GM23338 (cell line): ENCODE data around the gene ECE2. TPM values are rescaled to one million over a fixed set of nuclear protein-coding genes. Genes with fewer than 3 reads are reported as not detected.

ENCODE experiments used
- ATAC-seq: fragments of 200-7000 bp; cut with Tn5 transposase; 3 replicates; pipeline ENCODE4 v1.9.1; 2020
- DNase-seq: peaks from one replicate; pipeline ENCODE4 v3.0.0-alpha.2; 2015; ENCODE audit warnings: low spot score
- H2AFZ ChIP-seq: fragments of 200-600 bp; sonication (generic); 2 replicates; pipeline ENCODE4 v1.8.0; 2016; ENCODE audit warnings: antibody characterized with exemption, mild to moderate bottlenecking, moderate library complexity
- H3F3A ChIP-seq: fragments of 200-600 bp; sonication (generic); replicated peaks from 2 replicates; pipeline ENCODE4 v1.8.0; 2017; ENCODE audit warnings: antibody characterized with exemption, mixed run types, low read depth
- H3K27ac ChIP-seq: fragments of 200-600 bp; sonication (generic); 2 replicates; pipeline ENCODE4 v1.6.1; 2016; ENCODE audit warnings: low read depth
- H3K27me3 ChIP-seq: fragments of 200-600 bp; sonication (generic); 2 replicates; pipeline ENCODE4 v1.8.0; 2016; ENCODE audit warnings: mild to moderate bottlenecking, mixed run types, moderate library complexity; ENCODE audit not compliant: insufficient read depth
- H3K36me3 ChIP-seq: fragments of 200-600 bp; sonication (generic); 2 replicates; pipeline ENCODE4 v1.8.0; 2016; ENCODE audit warnings: mild to moderate bottlenecking; ENCODE audit not compliant: insufficient read depth
- H3K4me1 ChIP-seq: fragments of 200-600 bp; sonication (generic); 2 replicates; pipeline ENCODE4 v1.8.0; 2016; ENCODE audit warnings: mild to moderate bottlenecking, moderate library complexity; ENCODE audit not compliant: insufficient read depth
- H3K4me2 ChIP-seq: fragments of 200-600 bp; sonication (generic); 2 replicates; pipeline ENCODE4 v1.7.1; 2017; ENCODE audit warnings: mixed run types
- H3K4me3 ChIP-seq: fragments of 200-600 bp; sonication (generic); 2 replicates; pipeline ENCODE4 v1.6.1; 2016; ENCODE audit warnings: mixed run types
- H3K79me2 ChIP-seq: fragments of 200-600 bp; sonication (generic); replicated peaks from 2 replicates; pipeline ENCODE4 v1.8.0; 2017; ENCODE audit warnings: mild to moderate bottlenecking; ENCODE audit not compliant: insufficient read depth
- H3K9me2 ChIP-seq: fragments of 200-600 bp; sonication (generic); 2 replicates; pipeline ENCODE4 v1.8.0; 2017; ENCODE audit not compliant: insufficient read depth
- H4K20me1 ChIP-seq: fragments of 200-600 bp; sonication (generic); replicated peaks from 2 replicates; pipeline ENCODE4 v1.8.0; 2017; ENCODE audit warnings: mild to moderate bottlenecking; ENCODE audit not compliant: insufficient read depth
- H3K27ac Mint-ChIP-seq: 2 replicates; pipeline ENCODE4 v1.8.0; 2020; ENCODE audit warnings: inconsistent platforms, mild to moderate bottlenecking, moderate library complexity, mixed read lengths
- H3K27me3 Mint-ChIP-seq: 3 replicates; pipeline ENCODE4 v1.8.0; 2022; ENCODE audit warnings: low read depth, mild to moderate bottlenecking, moderate library complexity, mixed read lengths, inconsistent platforms; ENCODE audit not compliant: insufficient read depth, poor library complexity
- H3K36me3 Mint-ChIP-seq: 3 replicates; pipeline ENCODE4 v1.8.0; 2021; ENCODE audit warnings: low read depth, mild to moderate bottlenecking, inconsistent platforms, moderate library complexity, mixed read lengths
- H3K4me1 Mint-ChIP-seq: 3 replicates; pipeline ENCODE4 v1.8.0; 2020; ENCODE audit warnings: mild to moderate bottlenecking, inconsistent platforms, mixed read lengths
- H3K4me3 Mint-ChIP-seq: 3 replicates; pipeline ENCODE4 v1.8.0; 2021; ENCODE audit warnings: moderate library complexity, mild to moderate bottlenecking, inconsistent platforms, mixed read lengths
- H3K9me3 Mint-ChIP-seq: 3 replicates; pipeline ENCODE4 v1.8.0; 2020; ENCODE audit warnings: moderate library complexity, mild to moderate bottlenecking, inconsistent platforms, mixed read lengths
- CREB1 ChIP-seq: fragments of 250-450 bp; sonication (Bioruptor Pico); IDR thresholded peaks from 2 replicates; pipeline ENCODE4 v1.5.0; 2020; ENCODE audit warnings: low read depth, mild to moderate bottlenecking, moderate library complexity
- EZH2 ChIP-seq: fragments of 200-600 bp; sonication (generic); IDR thresholded peaks from one replicate; pipeline ENCODE4 v1.8.0; 2017; ENCODE audit warnings: antibody characterized with exemption, mild to moderate bottlenecking, low read depth; ENCODE audit not compliant: unreplicated experiment
- JUNB ChIP-seq: IDR thresholded peaks from one replicate; pipeline ENCODE4 v1.6.1; 2016; ENCODE audit warnings: antibody characterized with exemption; ENCODE audit not compliant: unreplicated experiment
- NANOG ChIP-seq: IDR thresholded peaks from 2 replicates; pipeline ENCODE4 v1.6.1; 2016; ENCODE audit warnings: antibody characterized with exemption, borderline replicate concordance
- STAT1 ChIP-seq: IDR thresholded peaks from one replicate; pipeline ENCODE4 v1.6.1; 2016; ENCODE audit warnings: antibody characterized with exemption; ENCODE audit not compliant: unreplicated experiment
- ZNF114 ChIP-seq: fragments of 250-450 bp; sonication (Bioruptor Pico); IDR thresholded peaks from 2 replicates; pipeline ENCODE4 v1.5.0; 2020; ENCODE audit warnings: mild to moderate bottlenecking, moderate library complexity
- ZNF331 ChIP-seq: fragments of 250-450 bp; sonication (Bioruptor Pico); IDR thresholded peaks from 2 replicates; pipeline ENCODE4 v1.5.0; 2020; ENCODE audit warnings: low read depth, mild to moderate bottlenecking, moderate library complexity
- polyA plus RNA-seq: library from polyadenylated mRNA; unstranded; fragments of >200 nt; fragmentation: Nextera tagmentation; extraction: Ambion mirVana; gene quantifications from 2 replicates; pipeline ENCODE4 v1.2.1, GENCODE V29; 2016
- total RNA-seq: library from RNA; depleted of rRNA; stranded (reverse); fragments of >200 nt; shearing (Covaris generic); gene quantifications from 2 replicates; pipeline ENCODE4 v1.2.3, GENCODE V29; 2014
- TF ChIP-seq, protein P1 (sequence below), 2 experiments: fragments of 200-600 bp in 1 of 2; sonication (generic) in 1 of 2; conservative IDR thresholded peaks; 2 replicates each; pipeline versions ENCODE4 v1.5.1 to v1.6.1; 2016 to 2017; ENCODE audit warnings: antibody characterized with exemption in 2 of 2, low read depth in 2 of 2, mild to moderate bottlenecking in 2 of 2, moderate library complexity in 1 of 2
- TF ChIP-seq, protein P2 (sequence below): IDR thresholded peaks from 2 replicates; pipeline ENCODE4 v1.6.1; 2016; ENCODE audit warnings: antibody characterized with exemption
- TF ChIP-seq, protein P3 (sequence below): IDR thresholded peaks from one replicate; pipeline ENCODE4 v1.6.1; 2018; ENCODE audit warnings: antibody characterized with exemption; ENCODE audit not compliant: unreplicated experiment

ECE2 gene
- total and polyA plus RNA-seq, 2 experiments from 2014 or later, result 0.24 to 0.48 TPM

- DNase-seq, result no peak
- TF ChIP-seq NANOG (no peak), CREB1 (no peak), ZNF331 (no peak), JUNB (no peak), EZH2 (no peak)
- TF ChIP-seq, protein P1, sequence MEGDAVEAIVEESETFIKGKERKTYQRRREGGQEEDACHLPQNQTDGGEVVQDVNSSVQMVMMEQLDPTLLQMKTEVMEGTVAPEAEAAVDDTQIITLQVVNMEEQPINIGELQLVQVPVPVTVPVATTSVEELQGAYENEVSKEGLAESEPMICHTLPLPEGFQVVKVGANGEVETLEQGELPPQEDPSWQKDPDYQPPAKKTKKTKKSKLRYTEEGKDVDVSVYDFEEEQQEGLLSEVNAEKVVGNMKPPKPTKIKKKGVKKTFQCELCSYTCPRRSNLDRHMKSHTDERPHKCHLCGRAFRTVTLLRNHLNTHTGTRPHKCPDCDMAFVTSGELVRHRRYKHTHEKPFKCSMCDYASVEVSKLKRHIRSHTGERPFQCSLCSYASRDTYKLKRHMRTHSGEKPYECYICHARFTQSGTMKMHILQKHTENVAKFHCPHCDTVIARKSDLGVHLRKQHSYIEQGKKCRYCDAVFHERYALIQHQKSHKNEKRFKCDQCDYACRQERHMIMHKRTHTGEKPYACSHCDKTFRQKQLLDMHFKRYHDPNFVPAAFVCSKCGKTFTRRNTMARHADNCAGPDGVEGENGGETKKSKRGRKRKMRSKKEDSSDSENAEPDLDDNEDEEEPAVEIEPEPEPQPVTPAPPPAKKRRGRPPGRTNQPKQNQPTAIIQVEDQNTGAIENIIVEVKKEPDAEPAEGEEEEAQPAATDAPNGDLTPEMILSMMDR (conservative IDR thresholded peaks at IDR 0.05; ENCODE audit: low read depth in 2 of 2), result peak; percentile 33 to 36; a peak in 3 of 4 replicates
- TF ChIP-seq, protein P2, sequence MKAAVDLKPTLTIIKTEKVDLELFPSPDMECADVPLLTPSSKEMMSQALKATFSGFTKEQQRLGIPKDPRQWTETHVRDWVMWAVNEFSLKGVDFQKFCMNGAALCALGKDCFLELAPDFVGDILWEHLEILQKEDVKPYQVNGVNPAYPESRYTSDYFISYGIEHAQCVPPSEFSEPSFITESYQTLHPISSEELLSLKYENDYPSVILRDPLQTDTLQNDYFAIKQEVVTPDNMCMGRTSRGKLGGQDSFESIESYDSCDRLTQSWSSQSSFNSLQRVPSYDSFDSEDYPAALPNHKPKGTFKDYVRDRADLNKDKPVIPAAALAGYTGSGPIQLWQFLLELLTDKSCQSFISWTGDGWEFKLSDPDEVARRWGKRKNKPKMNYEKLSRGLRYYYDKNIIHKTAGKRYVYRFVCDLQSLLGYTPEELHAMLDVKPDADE, result no peak
- TF ChIP-seq, protein P3, sequence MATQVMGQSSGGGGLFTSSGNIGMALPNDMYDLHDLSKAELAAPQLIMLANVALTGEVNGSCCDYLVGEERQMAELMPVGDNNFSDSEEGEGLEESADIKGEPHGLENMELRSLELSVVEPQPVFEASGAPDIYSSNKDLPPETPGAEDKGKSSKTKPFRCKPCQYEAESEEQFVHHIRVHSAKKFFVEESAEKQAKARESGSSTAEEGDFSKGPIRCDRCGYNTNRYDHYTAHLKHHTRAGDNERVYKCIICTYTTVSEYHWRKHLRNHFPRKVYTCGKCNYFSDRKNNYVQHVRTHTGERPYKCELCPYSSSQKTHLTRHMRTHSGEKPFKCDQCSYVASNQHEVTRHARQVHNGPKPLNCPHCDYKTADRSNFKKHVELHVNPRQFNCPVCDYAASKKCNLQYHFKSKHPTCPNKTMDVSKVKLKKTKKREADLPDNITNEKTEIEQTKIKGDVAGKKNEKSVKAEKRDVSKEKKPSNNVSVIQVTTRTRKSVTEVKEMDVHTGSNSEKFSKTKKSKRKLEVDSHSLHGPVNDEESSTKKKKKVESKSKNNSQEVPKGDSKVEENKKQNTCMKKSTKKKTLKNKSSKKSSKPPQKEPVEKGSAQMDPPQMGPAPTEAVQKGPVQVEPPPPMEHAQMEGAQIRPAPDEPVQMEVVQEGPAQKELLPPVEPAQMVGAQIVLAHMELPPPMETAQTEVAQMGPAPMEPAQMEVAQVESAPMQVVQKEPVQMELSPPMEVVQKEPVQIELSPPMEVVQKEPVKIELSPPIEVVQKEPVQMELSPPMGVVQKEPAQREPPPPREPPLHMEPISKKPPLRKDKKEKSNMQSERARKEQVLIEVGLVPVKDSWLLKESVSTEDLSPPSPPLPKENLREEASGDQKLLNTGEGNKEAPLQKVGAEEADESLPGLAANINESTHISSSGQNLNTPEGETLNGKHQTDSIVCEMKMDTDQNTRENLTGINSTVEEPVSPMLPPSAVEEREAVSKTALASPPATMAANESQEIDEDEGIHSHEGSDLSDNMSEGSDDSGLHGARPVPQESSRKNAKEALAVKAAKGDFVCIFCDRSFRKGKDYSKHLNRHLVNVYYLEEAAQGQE, result no peak
- peaks cover 15% of the 10 kb centered on the region for H3F3A ChIP-seq
- H3K4me3 ChIP-seq, result no peak overlapping the region
- Mint-ChIP-seq H3K4me1 (peaks cover 3% of the 10 kb centered on the region), H3K4me3 (no peak overlapping the region), H3K27me3 (peaks cover 10% of the 10 kb centered on the region), H3K9me3 (no peaks in the 10 kb centered on the region), H3K27ac (no peak overlapping the region), H3K36me3 (peaks cover 97% of the 10 kb centered on the region)
- H3K79me2 ChIP-seq, result peaks cover 27% of the 10 kb centered on the region
- peak; percentile 47; the same call in 2 of the 3 replicates for ATAC-seq
- H3K4me2 ChIP-seq, result no peak overlapping the region
- H2AFZ ChIP-seq, result no peak overlapping the region
- H3K9me2 ChIP-seq, result no peaks in the 10 kb centered on the region
- no peak overlapping the region for H3K27ac ChIP-seq
- peaks cover 24% of the 10 kb centered on the region for H4K20me1 ChIP-seq
- H3K4me1 ChIP-seq, result no peaks in the 10 kb centered on the region; the same call in 1 of the 2 replicates
- H3K36me3 ChIP-seq, result peaks cover 58% of the 10 kb centered on the region
- no peaks in the 10 kb centered on the region for H3K27me3 ChIP-seq
Observed at GRCh38 chr3:184305577-184305976, 29.8 kb downstream of the ECE2 start.

GRCh38 chr3:184306341-184306972 lies 30.6 kb downstream of the ECE2 start:
- Histone ChIP-seq H2AFZ (no peak overlapping the region), H3K4me1 (no peaks in the 10 kb centered on the region), H3F3A (peaks cover 12% of the 10 kb centered on the region; the same call in 1 of the 2 replicates), H3K36me3 (peaks cover 51% of the 10 kb centered on the region), H4K20me1 (peaks cover 21% of the 10 kb centered on the region; the same call in 1 of the 2 replicates), H3K79me2 (peaks cover 18% of the 10 kb centered on the region), H3K27ac (no peak overlapping the region), H3K9me2 (no peaks in the 10 kb centered on the region), H3K4me3 (no peak overlapping the region), H3K27me3 (no peaks in the 10 kb centered on the region), H3K4me2 (no peak overlapping the region)
- H3K27ac Mint-ChIP-seq, result no peak overlapping the region
- H3K36me3 Mint-ChIP-seq, result peaks cover 89% of the 10 kb centered on the region
- no peak overlapping the region for H3K4me3 Mint-ChIP-seq
- peaks cover 10% of the 10 kb centered on the region for H3K27me3 Mint-ChIP-seq
- no peaks in the 10 kb centered on the region for H3K4me1 Mint-ChIP-seq
- H3K9me3 Mint-ChIP-seq, result no peaks in the 10 kb centered on the region
- ATAC-seq (no peak), DNase-seq (no peak)
- no peak for TF ChIP-seq NANOG
- TF ChIP-seq, protein P1 (conservative IDR thresholded peaks at IDR 0.05; ENCODE audit: low read depth in 2 of 2), result no peak
- TF ChIP-seq, protein P3, result no peak
- no peak for TF ChIP-seq ZNF114 (CRISPR knock-in tag)
- no peak for TF ChIP-seq STAT1
